ENCODE results near the gene TPGS2. TPM values are rescaled to one million over a fixed set of nuclear protein-coding genes. Genes with fewer than 3 reads are reported as not detected.

Gene TPGS2
- total RNA-seq, 1 donor from 2014 or later: 77.1 TPM

GRCh38 chr18:36843784-36844183, 15.0 kb upstream of the TPGS2 start:
- DNase-seq (ENCODE audit: low read depth) (no peak), FAIRE-seq (no peak)

GRCh38 chr18:36843199-36843598, 14.4 kb upstream of the TPGS2 start:
- no peaks in the 10 kb centered on the region for H3K27me3 ChIP-seq (ENCODE audit: control insufficient read depth, insufficient read depth, low read length)
- TF ChIP-seq CTCF (IDR thresholded peaks at IDR 0.05; ENCODE audit: insufficient read depth, low read length, severe bottlenecking): no peak
- no peak for FAIRE-seq
- no peak for DNase-seq (ENCODE audit: low read depth)
- no peaks in the 10 kb centered on the region for H3K36me3 ChIP-seq (ENCODE audit: control insufficient read depth, insufficient read depth, low read length)
- H3K4me3 ChIP-seq (ENCODE audit: low read depth, low read length): no peak overlapping the region

More at GRCh38 chr18:36843784-36844183, 15.0 kb upstream of the TPGS2 start:
- no peak overlapping the region for H3K4me3 ChIP-seq (ENCODE audit: low read depth, low read length)
- TF ChIP-seq CTCF (IDR thresholded peaks at IDR 0.05; ENCODE audit: insufficient read depth, low read length, severe bottlenecking): no peak
- no peaks in the 10 kb centered on the region for H3K27me3 ChIP-seq (ENCODE audit: control insufficient read depth, insufficient read depth, low read length)
- H3K36me3 ChIP-seq (ENCODE audit: control insufficient read depth, insufficient read depth, low read length): no peaks in the 10 kb centered on the region

GRCh38 chr18:36839835-36840234, 11.0 kb upstream of the TPGS2 start:
- Histone ChIP-seq H3K4me3 (ENCODE audit: low read depth, low read length) (no peak overlapping the region), H3K36me3 (ENCODE audit: control insufficient read depth, insufficient read depth, low read length) (no peaks in the 10 kb centered on the region), H3K27me3 (ENCODE audit: control insufficient read depth, insufficient read depth, low read length) (no peaks in the 10 kb centered on the region)
- no peak for FAIRE-seq
- no peak for TF ChIP-seq CTCF (IDR thresholded peaks at IDR 0.05; ENCODE audit: insufficient read depth, low read length, severe bottlenecking)
- DNase-seq (ENCODE audit: low read depth): no peak

GRCh38 chr18:36835927-36836326, 7.1 kb upstream of the TPGS2 start:
- no peak overlapping the region for H3K4me3 ChIP-seq (ENCODE audit: low read depth, low read length)
- FAIRE-seq: no peak

GRCh38 chr18:36833120-36833519, 4.3 kb upstream of the TPGS2 start:
- Histone ChIP-seq H3K36me3 (ENCODE audit: control insufficient read depth, insufficient read depth, low read length) (no peaks in the 10 kb centered on the region), H3K27me3 (ENCODE audit: control insufficient read depth, insufficient read depth, low read length) (no peaks in the 10 kb centered on the region), H3K4me3 (ENCODE audit: low read depth, low read length) (no peak overlapping the region)
- FAIRE-seq: no peak
- no peak for TF ChIP-seq CTCF (IDR thresholded peaks at IDR 0.05; ENCODE audit: insufficient read depth, low read length, severe bottlenecking)
- DNase-seq (ENCODE audit: low read depth): no peak

More at GRCh38 chr18:36835927-36836326, 7.1 kb upstream of the TPGS2 start:
- H3K36me3 ChIP-seq (ENCODE audit: control insufficient read depth, insufficient read depth, low read length): no peaks in the 10 kb centered on the region
- DNase-seq (ENCODE audit: low read depth): no peak
- H3K27me3 ChIP-seq (ENCODE audit: control insufficient read depth, insufficient read depth, low read length): no peaks in the 10 kb centered on the region
- no peak for TF ChIP-seq CTCF (IDR thresholded peaks at IDR 0.05; ENCODE audit: insufficient read depth, low read length, severe bottlenecking)

GRCh38 chr18:36831139-36831538, 2.3 kb upstream of the TPGS2 start:
- Histone ChIP-seq H3K36me3 (ENCODE audit: control insufficient read depth, insufficient read depth, low read length) (no peaks in the 10 kb centered on the region), H3K27me3 (ENCODE audit: control insufficient read depth, insufficient read depth, low read length) (no peaks in the 10 kb centered on the region), H3K4me3 (ENCODE audit: low read depth, low read length) (no peak overlapping the region)
- no peak for TF ChIP-seq CTCF (IDR thresholded peaks at IDR 0.05; ENCODE audit: insufficient read depth, low read length, severe bottlenecking)
- FAIRE-seq: no peak
- peak; percentile 87 for DNase-seq (ENCODE audit: low read depth)
